ENCODE data around the gene TNIP2. TPM values are rescaled to one million over a fixed set of nuclear protein-coding genes. Genes with fewer than 3 reads are reported as not detected.

The TNIP2 gene
- total RNA-seq, 2 donors from 2014 or later: 33.1 to 36.5 TPM

DNA sequence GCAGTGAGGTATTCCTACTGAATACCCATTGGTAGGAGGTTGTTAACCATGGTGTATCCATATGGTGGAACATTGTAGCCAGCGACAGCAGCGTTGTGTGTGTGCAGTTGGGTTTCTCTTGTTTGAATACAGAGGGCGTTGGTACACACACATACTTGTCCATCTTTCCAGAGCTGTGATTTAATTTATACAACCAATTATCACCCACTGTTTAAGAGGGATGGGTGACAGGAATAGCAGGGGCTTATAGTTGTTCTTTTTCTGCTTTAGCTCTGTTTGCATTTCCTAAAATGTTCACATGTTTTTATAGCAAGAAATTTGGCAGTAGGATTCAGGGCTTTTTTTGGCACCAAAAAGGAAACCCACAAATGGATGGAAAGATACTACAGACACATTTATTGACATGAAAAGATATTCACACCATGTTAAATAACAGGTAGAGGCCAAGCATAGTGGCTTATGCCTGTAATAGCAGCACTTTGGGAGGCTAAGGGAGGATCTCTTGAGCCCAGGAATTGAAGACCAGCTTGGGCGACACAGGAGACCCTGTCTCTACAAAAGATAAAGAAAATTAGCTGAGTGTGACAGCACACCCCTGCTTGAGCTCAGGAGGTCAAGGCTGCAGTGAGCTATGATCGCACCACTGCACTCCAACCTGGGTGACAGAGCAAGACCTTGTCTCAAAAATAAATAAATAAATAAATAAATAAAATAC is 60.6 kb downstream of the TNIP2 start:
- no peaks in the 10 kb centered on the region for H3K27me3 ChIP-seq (ENCODE audit: control insufficient read depth, insufficient read depth, low read length, poor library complexity, severe bottlenecking)
- Mint-ChIP-seq H3K36me3 (ENCODE audit: low read depth) (peaks cover 90% of the 10 kb centered on the region), H3K9me3 (no peaks in the 10 kb centered on the region), H3K27me3 (ENCODE audit: insufficient read depth) (no peaks in the 10 kb centered on the region), H3K27ac (no peak overlapping the region), H3K4me3 (no peak overlapping the region), H3K4me1 (no peaks in the 10 kb centered on the region)
- 91 to 92% methylated on average over 3 to 5 of the region's 5 CpGs for WGBS, 2 experiments (ENCODE audit: insufficient coverage in 1 of 2, insufficient read length in 1 of 2)
- no peak for DNase-seq
- TF ChIP-seq, protein P1, sequence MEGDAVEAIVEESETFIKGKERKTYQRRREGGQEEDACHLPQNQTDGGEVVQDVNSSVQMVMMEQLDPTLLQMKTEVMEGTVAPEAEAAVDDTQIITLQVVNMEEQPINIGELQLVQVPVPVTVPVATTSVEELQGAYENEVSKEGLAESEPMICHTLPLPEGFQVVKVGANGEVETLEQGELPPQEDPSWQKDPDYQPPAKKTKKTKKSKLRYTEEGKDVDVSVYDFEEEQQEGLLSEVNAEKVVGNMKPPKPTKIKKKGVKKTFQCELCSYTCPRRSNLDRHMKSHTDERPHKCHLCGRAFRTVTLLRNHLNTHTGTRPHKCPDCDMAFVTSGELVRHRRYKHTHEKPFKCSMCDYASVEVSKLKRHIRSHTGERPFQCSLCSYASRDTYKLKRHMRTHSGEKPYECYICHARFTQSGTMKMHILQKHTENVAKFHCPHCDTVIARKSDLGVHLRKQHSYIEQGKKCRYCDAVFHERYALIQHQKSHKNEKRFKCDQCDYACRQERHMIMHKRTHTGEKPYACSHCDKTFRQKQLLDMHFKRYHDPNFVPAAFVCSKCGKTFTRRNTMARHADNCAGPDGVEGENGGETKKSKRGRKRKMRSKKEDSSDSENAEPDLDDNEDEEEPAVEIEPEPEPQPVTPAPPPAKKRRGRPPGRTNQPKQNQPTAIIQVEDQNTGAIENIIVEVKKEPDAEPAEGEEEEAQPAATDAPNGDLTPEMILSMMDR (conservative IDR thresholded peaks at IDR 0.05): no peak
- H3K9ac ChIP-seq (ENCODE audit: extremely low read depth, low read length, poor library complexity, severe bottlenecking): no peak overlapping the region
- no peaks in the 10 kb centered on the region for H3K4me1 ChIP-seq (ENCODE audit: control insufficient read depth, insufficient read depth, low read length)
- peaks cover 94% of the 10 kb centered on the region for H3K36me3 ChIP-seq (ENCODE audit: control insufficient read depth, insufficient read depth, low read length)
- H3K4me3 ChIP-seq (ENCODE audit: low read length): no peak overlapping the region
- H3K27ac ChIP-seq (ENCODE audit: low read depth, low read length): no peak overlapping the region
- no peaks in the 10 kb centered on the region for H3K9me3 ChIP-seq (ENCODE audit: control insufficient read depth, low read length)

DNA sequence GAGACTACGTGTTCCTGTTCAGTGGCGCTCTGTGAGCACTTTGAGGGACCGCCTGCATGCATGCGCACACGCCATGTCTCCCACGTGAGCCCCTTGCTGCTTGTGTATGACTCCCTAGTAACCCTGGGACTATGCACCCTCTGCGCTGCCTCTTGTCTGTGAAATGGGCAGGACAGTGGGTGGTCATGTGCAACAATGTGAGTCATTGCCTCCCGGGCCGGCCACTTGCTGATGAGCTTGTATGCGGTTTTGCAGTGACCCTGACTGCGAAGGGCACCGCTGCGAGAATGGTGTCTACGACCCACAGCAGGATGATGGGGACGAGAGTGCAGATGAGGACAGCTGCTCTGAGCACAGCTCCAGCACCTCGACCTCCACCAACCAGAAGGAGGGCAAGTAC is 61.4 kb downstream of the TNIP2 start:
- Histone ChIP-seq H3K27me3 (ENCODE audit: control insufficient read depth, insufficient read depth, low read length, poor library complexity, severe bottlenecking) (no peaks in the 10 kb centered on the region), H3K9me3 (ENCODE audit: control insufficient read depth, low read length) (no peaks in the 10 kb centered on the region), H3K9ac (ENCODE audit: extremely low read depth, low read length, poor library complexity, severe bottlenecking) (no peak overlapping the region), H3K4me1 (ENCODE audit: control insufficient read depth, insufficient read depth, low read length) (no peaks in the 10 kb centered on the region), H3K4me3 (ENCODE audit: low read length) (no peak overlapping the region), H3K36me3 (ENCODE audit: control insufficient read depth, insufficient read depth, low read length) (peaks cover 91% of the 10 kb centered on the region), H3K27ac (ENCODE audit: low read depth, low read length) (no peak overlapping the region)
- WGBS, 2 experiments (ENCODE audit: insufficient coverage in 1 of 2, insufficient read length in 1 of 2): 96 to 97% methylated on average over 10 to 16 of the region's 16 CpGs
- Mint-ChIP-seq H3K4me1 (no peaks in the 10 kb centered on the region), H3K27me3 (ENCODE audit: insufficient read depth) (no peaks in the 10 kb centered on the region), H3K27ac (peak overlapping the region; percentile 52), H3K9me3 (no peaks in the 10 kb centered on the region), H3K4me3 (no peak overlapping the region), H3K36me3 (ENCODE audit: low read depth) (peaks cover 88% of the 10 kb centered on the region)
- DNase-seq: no peak
- TF ChIP-seq, protein P1 (conservative IDR thresholded peaks at IDR 0.05): no peak

DNA sequence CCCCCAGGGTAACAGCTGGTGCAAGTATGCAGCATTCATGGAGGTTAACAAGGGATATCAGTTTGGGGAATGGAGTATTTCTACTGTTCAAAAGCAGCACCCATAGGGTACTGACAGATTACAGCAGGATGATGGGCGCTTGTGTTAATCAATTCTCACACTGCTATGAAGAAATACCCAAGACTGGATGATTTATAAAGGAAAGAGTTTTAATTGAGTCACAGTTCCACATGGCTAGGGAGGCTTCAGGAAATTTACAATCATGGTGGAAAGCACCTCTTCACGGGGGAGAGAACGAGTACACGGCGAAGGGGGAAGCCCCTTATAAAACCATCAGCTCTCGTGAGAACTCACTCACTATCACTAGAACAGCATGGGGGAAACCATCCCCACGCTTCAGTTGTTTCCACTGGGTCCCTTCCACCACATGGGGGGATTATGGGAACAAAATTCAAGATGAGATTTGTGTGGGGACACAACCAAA is 64.1 kb downstream of the TNIP2 start:
- TF ChIP-seq, protein P1 (conservative IDR thresholded peaks at IDR 0.05): no peak
- Mint-ChIP-seq H3K4me1 (no peaks in the 10 kb centered on the region), H3K9me3 (no peaks in the 10 kb centered on the region), H3K27ac (no peak overlapping the region), H3K4me3 (no peak overlapping the region), H3K36me3 (ENCODE audit: low read depth) (peaks cover 66% of the 10 kb centered on the region), H3K27me3 (ENCODE audit: insufficient read depth) (no peaks in the 10 kb centered on the region)
- H3K27me3 ChIP-seq (ENCODE audit: control insufficient read depth, insufficient read depth, low read length, poor library complexity, severe bottlenecking): no peaks in the 10 kb centered on the region
- no peak for DNase-seq
- no peak overlapping the region for H3K9ac ChIP-seq (ENCODE audit: extremely low read depth, low read length, poor library complexity, severe bottlenecking)
- H3K27ac ChIP-seq (ENCODE audit: low read depth, low read length): no peak overlapping the region
- 80 to 93% methylated on average over 2 to 7 of the region's 7 CpGs for WGBS, 2 experiments (ENCODE audit: insufficient coverage in 1 of 2, insufficient read length in 1 of 2)
- peaks cover 74% of the 10 kb centered on the region for H3K36me3 ChIP-seq (ENCODE audit: control insufficient read depth, insufficient read depth, low read length)
- no peak overlapping the region for H3K4me3 ChIP-seq (ENCODE audit: low read length)
- no peaks in the 10 kb centered on the region for H3K4me1 ChIP-seq (ENCODE audit: control insufficient read depth, insufficient read depth, low read length)
- no peaks in the 10 kb centered on the region for H3K9me3 ChIP-seq (ENCODE audit: control insufficient read depth, low read length)

Other genes starting within 250 kb of the TNIP2 start
- gene FAM193A, start 219.7 kb downstream of the TNIP2 start, total RNA-seq: 10 to 100 TPM; 32.1 to 39.0 TPM
- 10 to 100 TPM; 40.5 to 43.8 TPM for gene SH3BP2, start 36.7 kb upstream of the TNIP2 start, total RNA-seq
- 100 to 1,000 TPM; 231 to 257 TPM for gene ADD1, start 87.5 kb upstream of the TNIP2 start, total RNA-seq
- 10 to 100 TPM; 23.0 to 31.9 TPM for gene NOP14, start 207.1 kb upstream of the TNIP2 start, total RNA-seq
- gene GRK4, start 207.2 kb upstream of the TNIP2 start, total RNA-seq: 1 to 10 TPM; 2.8 to 4.2 TPM